Keratinocyte (primary cell): ENCODE data around the gene B4GALT7. TPM values are rescaled to one million over a fixed set of nuclear protein-coding genes. Genes with fewer than 3 reads are reported as not detected.

Source experiments
- DNase-seq: peaks from one replicate; pipeline ENCODE4 v3.0.0-alpha.2; 2011; ENCODE audit warnings: low read depth, missing footprints, low spot score
- FAIRE-seq: peaks from 2 replicates; lab custom pipeline; 2011; peaks lifted over from hg19 to GRCh38; lab: Jason Lieb, UNC
- H2AFZ ChIP-seq: 2 replicates; pipeline ENCODE4 v1.6.0; 2012; ENCODE audit warnings: low read length, control low read depth, inconsistent platforms; ENCODE audit not compliant: control insufficient read depth
- H3K27ac ChIP-seq: 2 replicates; pipeline ENCODE4 v1.5.1; 2011; ENCODE audit warnings: low read length; ENCODE audit not compliant: control insufficient read depth, insufficient read depth
- H3K27me3 ChIP-seq: 3 replicates; pipeline ENCODE4 v1.6.0; 2011; ENCODE audit warnings: low read length; ENCODE audit not compliant: control insufficient read depth, insufficient read depth; ENCODE audit errors: extremely low read depth
- H3K36me3 ChIP-seq, 2 experiments: 2 replicates in 1 of 2; 3 replicates in 1 of 2; pipeline ENCODE4 v1.5.1; 2011; ENCODE audit warnings: low read length in 2 of 2, mild to moderate bottlenecking in 1 of 2; ENCODE audit not compliant: control insufficient read depth in 2 of 2, insufficient read depth in 2 of 2; ENCODE audit errors: extremely low read depth in 1 of 2
- H3K4me1 ChIP-seq: 3 replicates; pipeline ENCODE4 v1.5.1; 2011; ENCODE audit warnings: low read length; ENCODE audit not compliant: control insufficient read depth, insufficient read depth; ENCODE audit errors: extremely low read depth
- H3K4me2 ChIP-seq: 3 replicates; pipeline ENCODE4 v1.6.0; 2011; ENCODE audit warnings: low read depth, low read length; ENCODE audit not compliant: control insufficient read depth, insufficient read depth; ENCODE audit errors: extremely low read depth
- H3K4me3 ChIP-seq, 3 experiments: fragments of 200-600 bp in 1 of 3; sonication (generic) in 1 of 3; 2 replicates in 2 of 3; 3 replicates in 1 of 3; pipeline ENCODE4 v1.5.1; 2011 to 2016; ENCODE audit warnings: low read length in 3 of 3, mild to moderate bottlenecking in 3 of 3, control low read depth in 2 of 3, inconsistent platforms in 1 of 3, low read depth in 1 of 3, mixed read lengths in 1 of 3, mixed run types in 1 of 3, moderate library complexity in 1 of 3; ENCODE audit not compliant: control insufficient read depth in 2 of 3, insufficient read depth in 2 of 3; ENCODE audit errors: extremely low read depth in 1 of 3
- H3K79me2 ChIP-seq: 2 replicates; pipeline ENCODE4 v1.6.0; 2012; ENCODE audit warnings: low read length; ENCODE audit not compliant: control insufficient read depth, insufficient read depth
- H3K9ac ChIP-seq: 3 replicates; pipeline ENCODE4 v1.6.0; 2011; ENCODE audit warnings: low read length; ENCODE audit not compliant: control insufficient read depth, insufficient read depth; ENCODE audit errors: extremely low read depth
- H3K9me1 ChIP-seq: 3 replicates; pipeline ENCODE4 v1.6.0; 2011; ENCODE audit warnings: low read length; ENCODE audit not compliant: control insufficient read depth, insufficient read depth; ENCODE audit errors: extremely low read depth
- H3K9me3 ChIP-seq: 2 replicates; pipeline ENCODE4 v1.5.1; 2012; ENCODE audit warnings: low read depth, low read length; ENCODE audit not compliant: control insufficient read depth
- H4K20me1 ChIP-seq: 3 replicates; pipeline ENCODE4 v1.6.0; 2011; ENCODE audit warnings: low read length; ENCODE audit not compliant: control insufficient read depth, insufficient read depth; ENCODE audit errors: extremely low read depth
- EZH2 ChIP-seq: IDR thresholded peaks from one replicate; pipeline ENCODE4 v1.6.1; 2012; ENCODE audit warnings: inconsistent platforms, mild to moderate bottlenecking, low read length, moderate library complexity
- dilution Hi-C: fragments of 300-500 bp; cut with MboI; formaldehyde crosslinking; loops from one replicate; pipeline ENCODE4 v1.7.0; 2020; ENCODE audit warnings: low sequenced_read_pairs; ENCODE audit not compliant: extremely low pct_ligation_motif_present
- polyA plus RNA-seq, 5 experiments: library from polyadenylated mRNA; depleted of rRNA in 3 of 5; stranded (reverse) in 3 of 5; stranded (forward) in 1 of 5; unstranded in 1 of 5; fragments of >200 nt; gene quantifications; 1 replicate in 1 of 5; 2 replicates in 3 of 5; 3 replicates in 1 of 5; pipeline versions ENCODE4 v1.2.1 to v1.2.3, GENCODE V29; 2011 to 2012; ENCODE audit warnings: missing spikeins in 2 of 5, low read depth in 1 of 5, low replicate concordance in 1 of 5
- TF ChIP-seq, protein P1 (sequence below), 3 experiments: IDR thresholded peaks in 1 of 3; conservative IDR thresholded peaks in 1 of 3; optimal IDR thresholded peaks in 1 of 3; 2 replicates in 2 of 3; 3 replicates in 1 of 3; pipeline versions ENCODE3 to v1.5.1; 2011; ENCODE audit warnings: low read length in 3 of 3, mild to moderate bottlenecking in 3 of 3, moderate library complexity in 2 of 3, control low read depth in 1 of 3, inconsistent platforms in 1 of 3; ENCODE audit not compliant: insufficient read depth in 2 of 3; ENCODE audit errors: extremely low read depth in 1 of 3

The B4GALT7 gene
- polyA plus RNA-seq, 1 donor (not counting 4 experiments of a cell fraction or from before 2014, with no cell fraction given), result 15.7 TPM

DNA sequence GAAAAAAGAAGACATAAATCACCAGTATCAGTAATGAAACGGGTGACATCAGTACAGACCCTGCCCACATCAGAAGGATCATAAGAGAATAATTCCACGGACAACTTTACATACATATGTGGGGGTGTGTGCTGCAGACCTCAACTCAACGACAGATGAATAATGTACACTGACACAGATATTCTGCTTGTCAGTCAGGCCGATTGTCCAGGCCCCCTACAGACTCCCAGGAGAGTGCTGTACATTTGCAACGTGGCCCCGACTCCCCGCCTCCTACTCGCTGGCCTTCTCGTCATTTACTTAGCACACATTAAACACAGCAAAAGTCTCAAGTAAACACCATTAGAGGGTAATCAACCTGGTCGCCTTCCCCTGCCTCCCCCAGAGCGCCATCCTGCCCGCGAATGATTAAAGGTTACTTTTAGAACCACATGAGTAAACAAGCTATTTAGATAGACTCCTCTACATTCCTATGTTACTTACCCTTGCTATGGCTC lies 11.5 kb upstream of the B4GALT7 start:
- Histone ChIP-seq H3K79me2 (peaks cover 15% of the 10 kb centered on the region), H3K4me2 (no peak overlapping the region), H4K20me1 (no peaks in the 10 kb centered on the region), H3K4me3 (no peak overlapping the region), H3K27ac (no peak overlapping the region), H3K27me3 (no peaks in the 10 kb centered on the region), H2AFZ (no peak overlapping the region), H3K9me3 (no peaks in the 10 kb centered on the region), H3K36me3 (peaks cover 2 to 3% of the 10 kb centered on the region in 2 experiments), H3K9me1 (no peaks in the 10 kb centered on the region), H3K4me1 (peaks cover 5% of the 10 kb centered on the region), H3K9ac (no peak overlapping the region)
- DNase-seq, result no peak
- dilution Hi-C loops, result no loop called here
- TF ChIP-seq, protein P1, sequence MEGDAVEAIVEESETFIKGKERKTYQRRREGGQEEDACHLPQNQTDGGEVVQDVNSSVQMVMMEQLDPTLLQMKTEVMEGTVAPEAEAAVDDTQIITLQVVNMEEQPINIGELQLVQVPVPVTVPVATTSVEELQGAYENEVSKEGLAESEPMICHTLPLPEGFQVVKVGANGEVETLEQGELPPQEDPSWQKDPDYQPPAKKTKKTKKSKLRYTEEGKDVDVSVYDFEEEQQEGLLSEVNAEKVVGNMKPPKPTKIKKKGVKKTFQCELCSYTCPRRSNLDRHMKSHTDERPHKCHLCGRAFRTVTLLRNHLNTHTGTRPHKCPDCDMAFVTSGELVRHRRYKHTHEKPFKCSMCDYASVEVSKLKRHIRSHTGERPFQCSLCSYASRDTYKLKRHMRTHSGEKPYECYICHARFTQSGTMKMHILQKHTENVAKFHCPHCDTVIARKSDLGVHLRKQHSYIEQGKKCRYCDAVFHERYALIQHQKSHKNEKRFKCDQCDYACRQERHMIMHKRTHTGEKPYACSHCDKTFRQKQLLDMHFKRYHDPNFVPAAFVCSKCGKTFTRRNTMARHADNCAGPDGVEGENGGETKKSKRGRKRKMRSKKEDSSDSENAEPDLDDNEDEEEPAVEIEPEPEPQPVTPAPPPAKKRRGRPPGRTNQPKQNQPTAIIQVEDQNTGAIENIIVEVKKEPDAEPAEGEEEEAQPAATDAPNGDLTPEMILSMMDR (optimal IDR thresholded peaks at IDR 0.05 in 1 of 3, IDR thresholded peaks at IDR 0.05 in 1 of 3, conservative IDR thresholded peaks at IDR 0.05 in 1 of 3; ENCODE audit: extremely low read depth in 1 of 3, insufficient read depth in 2 of 3, low read length in 3 of 3), result no peak
- TF ChIP-seq EZH2, result no peak
- no peak for FAIRE-seq

DNA sequence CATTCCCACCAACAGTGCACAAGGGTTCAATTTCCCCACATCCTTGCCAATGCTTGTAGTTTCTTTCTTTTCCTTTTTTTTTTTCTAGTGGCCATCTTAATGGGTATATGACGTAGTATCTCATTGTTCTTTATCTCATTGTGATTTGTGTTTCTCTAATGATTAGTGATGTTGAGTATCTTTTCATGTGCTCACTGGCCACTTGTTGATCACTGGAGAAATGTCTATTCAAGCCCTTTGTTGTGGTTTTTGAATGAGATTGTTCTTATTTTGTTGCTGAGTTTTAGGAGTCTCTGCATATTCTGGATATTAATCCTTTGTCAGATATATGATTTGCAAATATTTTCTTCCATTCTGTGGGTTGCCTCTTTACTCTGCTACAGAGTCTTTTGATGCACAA lies 9.5 kb upstream of the B4GALT7 start:
- H3K27me3 ChIP-seq, result no peaks in the 10 kb centered on the region
- DNase-seq, result no peak
- H3K9me3 ChIP-seq, result no peaks in the 10 kb centered on the region
- TF ChIP-seq EZH2, result no peak
- TF ChIP-seq, protein P1 (optimal IDR thresholded peaks at IDR 0.05 in 1 of 3, IDR thresholded peaks at IDR 0.05 in 1 of 3, conservative IDR thresholded peaks at IDR 0.05 in 1 of 3; ENCODE audit: extremely low read depth in 1 of 3, insufficient read depth in 2 of 3, low read length in 3 of 3), result no peak
- no peaks in the 10 kb centered on the region for H4K20me1 ChIP-seq
- H3K4me1 ChIP-seq, result peaks cover 6% of the 10 kb centered on the region
- no peak overlapping the region for H3K4me3 ChIP-seq
- peaks cover 21 to 23% of the 10 kb centered on the region in 2 experiments for H3K36me3 ChIP-seq
- no peak overlapping the region for H3K9ac ChIP-seq
- peaks cover 27% of the 10 kb centered on the region for H3K79me2 ChIP-seq
- H3K9me1 ChIP-seq, result no peaks in the 10 kb centered on the region
- no peak for FAIRE-seq
- dilution Hi-C loops, result no loop called here
- no peak overlapping the region for H3K4me2 ChIP-seq
- H2AFZ ChIP-seq, result no peak overlapping the region
- no peak overlapping the region for H3K27ac ChIP-seq
